BE2C (cell line): ENCODE measurements around the gene CHMP1B.
"Not testable (repeated sequence)": the region's sequence is repeated elsewhere in the genome, so short reads cannot be mapped to it uniquely, and the experiment has no call there.

Experiments used
- DNase-seq: peaks from one replicate; pipeline ENCODE4 v3.0.0-alpha.2; 2020
- H3K27me3 ChIP-seq: fragments of 250-450 bp; sonication (Bioruptor Pico); 2 replicates; pipeline ENCODE4 v1.5.1; 2020; ENCODE audit warnings: mild to moderate bottlenecking
- H3K36me3 ChIP-seq: fragments of 250-450 bp; sonication (Bioruptor Pico); 2 replicates; pipeline ENCODE4 v1.5.1; 2020; ENCODE audit warnings: mild to moderate bottlenecking
- H3K4me1 ChIP-seq: fragments of 250-450 bp; sonication (Bioruptor Pico); 2 replicates; pipeline ENCODE4 v1.5.1; 2020
- H3K4me3 ChIP-seq: 2 replicates; pipeline ENCODE4 v1.5.1; 2011; ENCODE audit warnings: low read depth, low read length
- H3K9me3 ChIP-seq: fragments of 250-450 bp; sonication (Bioruptor Pico); 2 replicates; pipeline ENCODE4 v1.5.1; 2020
- TF ChIP-seq, protein P1 (sequence below): IDR thresholded peaks from 2 replicates; pipeline ENCODE4 v1.5.1; 2012; ENCODE audit warnings: mild to moderate bottlenecking, low read depth, low read length

The CHMP1B gene

DNA sequence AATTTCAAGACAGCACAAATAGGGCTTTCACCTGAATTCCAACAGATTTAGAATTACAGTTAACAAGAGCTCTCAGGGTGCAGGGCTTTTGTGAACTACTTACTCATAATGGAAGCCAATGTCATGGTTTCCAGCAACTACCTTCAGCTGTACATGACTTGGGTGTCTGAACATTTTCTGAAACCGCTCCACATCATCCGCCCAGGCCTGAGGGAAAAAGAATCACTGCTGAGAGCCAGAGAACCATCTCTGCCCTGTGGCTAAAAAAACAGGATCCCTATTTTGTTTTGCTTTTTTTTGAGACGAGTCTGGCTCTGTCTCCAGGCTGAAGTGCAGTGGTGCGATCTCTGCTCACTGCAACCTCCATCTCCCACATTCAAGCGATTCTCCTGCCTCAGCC lies 38.1 kb downstream of the CHMP1B start:
- no peaks in the 10 kb centered on the region for H3K9me3 ChIP-seq
- H3K36me3 ChIP-seq = no peaks in the 10 kb centered on the region
- no peak overlapping the region for H3K4me3 ChIP-seq
- no peaks in the 10 kb centered on the region for H3K27me3 ChIP-seq
- DNase-seq = no peak
- TF ChIP-seq, protein P1, sequence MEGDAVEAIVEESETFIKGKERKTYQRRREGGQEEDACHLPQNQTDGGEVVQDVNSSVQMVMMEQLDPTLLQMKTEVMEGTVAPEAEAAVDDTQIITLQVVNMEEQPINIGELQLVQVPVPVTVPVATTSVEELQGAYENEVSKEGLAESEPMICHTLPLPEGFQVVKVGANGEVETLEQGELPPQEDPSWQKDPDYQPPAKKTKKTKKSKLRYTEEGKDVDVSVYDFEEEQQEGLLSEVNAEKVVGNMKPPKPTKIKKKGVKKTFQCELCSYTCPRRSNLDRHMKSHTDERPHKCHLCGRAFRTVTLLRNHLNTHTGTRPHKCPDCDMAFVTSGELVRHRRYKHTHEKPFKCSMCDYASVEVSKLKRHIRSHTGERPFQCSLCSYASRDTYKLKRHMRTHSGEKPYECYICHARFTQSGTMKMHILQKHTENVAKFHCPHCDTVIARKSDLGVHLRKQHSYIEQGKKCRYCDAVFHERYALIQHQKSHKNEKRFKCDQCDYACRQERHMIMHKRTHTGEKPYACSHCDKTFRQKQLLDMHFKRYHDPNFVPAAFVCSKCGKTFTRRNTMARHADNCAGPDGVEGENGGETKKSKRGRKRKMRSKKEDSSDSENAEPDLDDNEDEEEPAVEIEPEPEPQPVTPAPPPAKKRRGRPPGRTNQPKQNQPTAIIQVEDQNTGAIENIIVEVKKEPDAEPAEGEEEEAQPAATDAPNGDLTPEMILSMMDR = no peak
- no peaks in the 10 kb centered on the region for H3K4me1 ChIP-seq

DNA sequence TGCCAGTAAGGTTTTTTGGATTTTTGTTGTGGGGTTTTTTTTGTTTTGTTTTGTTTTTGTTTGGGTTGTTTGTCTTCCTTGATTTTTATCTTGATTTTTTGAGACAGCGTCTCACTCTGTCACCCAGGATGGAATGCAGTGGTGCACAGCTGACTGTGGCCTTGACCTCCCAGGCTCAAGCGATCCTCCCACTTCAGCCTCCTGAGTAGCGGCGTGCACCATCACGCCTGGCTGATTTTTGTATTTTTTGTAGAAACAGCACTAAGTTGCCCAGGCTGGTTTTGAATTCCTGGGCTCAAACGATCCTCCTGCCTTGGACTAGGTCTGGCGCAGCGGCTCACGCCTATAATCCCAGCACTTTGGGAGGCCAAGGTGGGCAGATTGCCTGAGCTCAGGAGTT lies 40.5 kb downstream of the CHMP1B start:
- DNase-seq = no peak
- Histone ChIP-seq H3K27me3 (no peaks in the 10 kb centered on the region), H3K4me3 (no peak overlapping the region), H3K9me3 (no peaks in the 10 kb centered on the region), H3K36me3 (no peaks in the 10 kb centered on the region), H3K4me1 (no peaks in the 10 kb centered on the region)
- TF ChIP-seq, protein P1 = no peak

DNA sequence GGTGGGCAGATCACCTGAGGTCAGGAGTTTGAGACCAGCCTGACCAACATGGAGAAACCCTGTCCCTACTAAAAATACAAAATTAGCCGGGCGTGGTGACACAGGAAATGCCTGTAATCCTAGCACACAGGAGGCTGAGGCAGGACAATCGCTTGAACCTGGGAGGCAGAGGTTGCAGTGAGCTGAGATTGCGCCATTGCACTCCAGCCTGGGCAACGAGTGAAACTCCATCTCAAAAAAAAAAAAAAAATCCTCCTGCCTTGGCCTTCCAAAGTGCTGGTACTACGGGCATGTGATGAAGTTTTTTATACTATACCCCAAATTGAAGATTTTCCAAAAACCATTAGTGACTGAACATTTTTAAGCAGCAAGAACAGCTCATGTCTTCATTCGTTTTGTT lies 41.2 kb downstream of the CHMP1B start:
- H3K4me3 ChIP-seq, H3K9me3 ChIP-seq, H3K36me3 ChIP-seq, DNase-seq, H3K4me1 ChIP-seq, H3K27me3 ChIP-seq: not testable (repeated sequence)

DNA sequence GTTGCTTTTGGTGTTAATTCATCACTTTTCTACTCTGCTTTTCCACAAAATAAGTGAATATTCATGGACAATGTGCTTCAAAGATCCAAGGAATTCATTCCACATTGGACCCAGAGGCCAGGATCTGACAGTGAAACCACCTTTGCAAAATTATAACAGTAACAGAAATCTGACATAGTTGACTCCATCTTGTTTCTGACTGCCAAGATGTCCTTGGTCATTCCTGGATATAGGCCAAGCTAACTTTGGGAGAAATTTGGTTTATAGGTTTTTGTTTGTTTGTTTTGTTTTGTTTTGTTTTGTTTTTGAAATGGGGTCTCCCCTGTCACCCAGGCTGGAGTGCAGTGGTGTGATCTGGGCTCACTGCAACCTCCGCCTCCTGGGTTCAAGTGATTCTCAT lies 46.6 kb downstream of the CHMP1B start:
- TF ChIP-seq, protein P1 = no peak
- Histone ChIP-seq H3K4me3 (no peak overlapping the region), H3K36me3 (no peaks in the 10 kb centered on the region), H3K9me3 (no peaks in the 10 kb centered on the region), H3K27me3 (no peaks in the 10 kb centered on the region), H3K4me1 (no peaks in the 10 kb centered on the region)
- no peak for DNase-seq

DNA sequence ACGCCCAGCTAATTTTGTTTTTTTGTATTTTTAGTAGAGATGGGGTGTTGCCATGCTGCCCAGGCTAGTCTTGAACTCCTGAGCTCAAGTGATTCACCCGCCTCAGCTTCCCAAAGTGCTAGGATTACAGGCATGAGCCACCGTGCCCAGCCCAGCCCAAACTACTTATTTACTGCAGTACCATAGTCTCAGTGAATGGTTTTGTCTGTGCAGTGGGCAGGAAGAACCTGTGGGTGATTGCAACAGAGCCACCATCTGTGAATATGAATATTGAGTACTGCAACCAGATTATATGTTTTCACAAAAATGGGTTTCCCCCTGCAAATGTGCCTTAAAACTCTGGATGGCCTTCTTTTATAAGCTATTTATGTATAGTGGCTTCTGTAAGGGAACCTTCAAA lies 47.9 kb downstream of the CHMP1B start:
- TF ChIP-seq, protein P1 = no peak
- no peaks in the 10 kb centered on the region for H3K36me3 ChIP-seq

DNA sequence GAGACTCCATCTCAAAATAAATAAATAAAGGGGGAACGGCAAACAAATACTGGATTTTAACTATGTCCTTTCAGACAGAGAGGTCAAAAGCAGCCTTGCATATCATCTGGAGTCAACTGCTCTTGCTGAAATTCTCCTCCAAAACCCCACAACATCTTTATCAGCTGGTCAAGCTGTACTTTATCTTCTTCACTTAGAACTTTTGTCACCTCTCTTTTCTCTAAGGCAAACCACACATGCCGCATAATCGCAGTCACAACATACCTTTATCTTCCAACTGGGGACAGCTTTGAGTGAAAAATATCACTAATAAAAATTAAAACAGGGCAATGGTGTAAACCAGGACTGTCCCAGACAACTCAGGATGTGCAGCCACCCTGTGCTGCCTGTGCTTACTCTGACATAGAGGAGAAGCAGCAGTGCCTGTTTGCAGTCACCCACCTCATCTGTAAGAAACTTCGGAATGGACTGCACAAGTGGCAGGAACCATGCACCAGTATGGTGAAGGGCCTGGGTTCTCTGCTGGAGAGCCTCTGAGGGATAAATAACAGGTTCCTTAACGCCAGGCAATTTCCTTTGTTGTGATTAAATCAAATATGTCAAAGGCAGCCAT lies 50.7 kb downstream of the CHMP1B start:
- no peaks in the 10 kb centered on the region for H3K4me1 ChIP-seq
- no peaks in the 10 kb centered on the region for H3K36me3 ChIP-seq
- no peaks in the 10 kb centered on the region for H3K27me3 ChIP-seq
- H3K9me3 ChIP-seq = no peaks in the 10 kb centered on the region
- no peak for DNase-seq
- no peak overlapping the region for H3K4me3 ChIP-seq
- TF ChIP-seq, protein P1 = no peak

More for the DNA sequence above, 47.9 kb downstream of the CHMP1B start:
- DNase-seq = no peak
- no peaks in the 10 kb centered on the region for H3K4me1 ChIP-seq
- no peaks in the 10 kb centered on the region for H3K27me3 ChIP-seq
- no peaks in the 10 kb centered on the region for H3K9me3 ChIP-seq
- H3K4me3 ChIP-seq = no peak overlapping the region
